Activated naive CD4-positive, alpha-beta T cell treated with anti-CD3 and anti-CD28 coated beads for 36 hours (primary cell): ENCODE measurements around the gene FAM78B. TPM values are rescaled to one million over a fixed set of nuclear protein-coding genes. Genes with fewer than 3 reads are reported as not detected.

Source experiments
- CTCF ChIA-PET: fragments of 350-600 bp; sonication (Branson Sonifier 250); formaldehyde crosslinking; loops from one replicate; lab custom pipeline; 2021; ENCODE audit warnings: antibody characterized with exemption; lab: Charles Lee
- DNase-seq: peaks from one replicate; pipeline ENCODE4 v3.0.0-alpha.2; 2020
- H3K27ac Mint-ChIP-seq: one replicate; pipeline ENCODE4 v1.8.0; 2021; ENCODE audit warnings: mild to moderate bottlenecking, mixed read lengths
- H3K27me3 Mint-ChIP-seq: one replicate; pipeline ENCODE4 v1.8.0; 2021; ENCODE audit warnings: low read depth, mixed read lengths
- H3K36me3 Mint-ChIP-seq: one replicate; pipeline ENCODE4 v1.8.0; 2021; ENCODE audit warnings: low read depth, mixed read lengths
- H3K4me1 Mint-ChIP-seq: one replicate; pipeline ENCODE4 v1.8.0; 2021; ENCODE audit warnings: low read depth, mixed read lengths
- H3K4me3 Mint-ChIP-seq: one replicate; pipeline ENCODE4 v1.8.0; 2021; ENCODE audit warnings: mild to moderate bottlenecking, moderate library complexity, mixed read lengths
- H3K9me3 Mint-ChIP-seq: one replicate; pipeline ENCODE4 v1.8.0; 2021; ENCODE audit warnings: mixed read lengths
- intact Hi-C: fragments of 100-400 bp; cut with micrococcal nuclease; formaldehyde crosslinking; loops from one replicate; pipeline ENCODE4 v1.15.1; 2023
- total RNA-seq, 2 experiments: library from RNA; stranded (reverse); gene quantifications; one replicate each; pipeline ENCODE4 v1.2.3, GENCODE V29; 2021

The FAM78B gene
- total RNA-seq, 2 experiments from 2014 or later, result 0.24 TPM; not detected in 1

DNA sequence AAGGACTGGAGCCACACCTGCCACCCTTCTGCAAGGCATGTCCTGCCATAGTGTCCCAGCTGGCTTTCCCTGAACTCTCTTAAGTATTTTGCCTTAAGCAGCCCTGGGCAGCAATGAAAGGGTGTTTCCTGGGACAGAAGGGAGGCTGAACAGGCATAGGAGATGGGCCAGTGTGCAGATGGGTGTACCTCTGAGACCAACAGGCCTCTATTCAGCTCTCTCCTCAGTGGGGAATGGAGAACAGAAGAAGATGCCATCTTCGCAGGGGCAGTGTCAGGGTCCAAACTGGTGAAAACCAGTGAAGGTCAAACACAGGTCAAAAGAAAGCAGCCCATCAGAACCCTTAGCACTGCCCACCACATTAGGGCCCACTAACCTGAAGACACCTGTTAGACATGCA, 53.2 kb downstream of the FAM78B start:
- CTCF ChIA-PET, result interaction anchor here (0.6 kb wide), 1 partner anchor 944 kb away, joined by 3 read pairs; no protein-coding TSS in a partner anchor
- no peak overlapping the region for H3K27ac Mint-ChIP-seq

DNA sequence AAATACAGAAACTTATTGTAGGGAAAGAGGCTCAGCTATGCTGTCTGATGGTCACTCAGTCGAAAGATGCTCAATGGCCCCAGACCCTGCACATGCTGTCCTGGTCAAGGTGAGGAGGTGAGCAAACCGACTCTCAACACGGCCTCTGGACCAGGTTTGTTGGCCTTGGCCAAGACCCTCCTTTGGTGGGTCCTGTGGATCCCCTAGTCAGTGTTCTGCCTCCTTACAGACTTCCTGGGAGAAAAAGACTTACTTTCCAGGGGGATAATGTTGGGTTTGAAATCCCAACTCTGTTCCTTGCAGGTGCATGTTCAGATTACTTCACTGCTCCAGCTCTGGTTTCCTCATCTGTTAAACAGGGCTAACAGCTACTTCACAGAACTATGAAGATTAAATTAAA, 53.8 kb downstream of the FAM78B start:
- H3K9me3 Mint-ChIP-seq, result no peaks in the 10 kb centered on the region
- peaks cover 4% of the 10 kb centered on the region for H3K27me3 Mint-ChIP-seq
- H3K27ac Mint-ChIP-seq, result no peak overlapping the region
- DNase-seq, result no peak
- intact Hi-C loops, result no loop called here
- H3K36me3 Mint-ChIP-seq, result no peaks in the 10 kb centered on the region
- H3K4me3 Mint-ChIP-seq, result no peak overlapping the region
- CTCF ChIA-PET, result no interaction called here
- H3K4me1 Mint-ChIP-seq, result no peaks in the 10 kb centered on the region

More for the DNA sequence above, 53.2 kb downstream of the FAM78B start:
- intact Hi-C loops, result no loop called here
- Mint-ChIP-seq H3K9me3 (no peaks in the 10 kb centered on the region), H3K4me3 (no peak overlapping the region), H3K36me3 (no peaks in the 10 kb centered on the region), H3K4me1 (no peaks in the 10 kb centered on the region), H3K27me3 (peaks cover 4% of the 10 kb centered on the region)
- no peak for DNase-seq

DNA sequence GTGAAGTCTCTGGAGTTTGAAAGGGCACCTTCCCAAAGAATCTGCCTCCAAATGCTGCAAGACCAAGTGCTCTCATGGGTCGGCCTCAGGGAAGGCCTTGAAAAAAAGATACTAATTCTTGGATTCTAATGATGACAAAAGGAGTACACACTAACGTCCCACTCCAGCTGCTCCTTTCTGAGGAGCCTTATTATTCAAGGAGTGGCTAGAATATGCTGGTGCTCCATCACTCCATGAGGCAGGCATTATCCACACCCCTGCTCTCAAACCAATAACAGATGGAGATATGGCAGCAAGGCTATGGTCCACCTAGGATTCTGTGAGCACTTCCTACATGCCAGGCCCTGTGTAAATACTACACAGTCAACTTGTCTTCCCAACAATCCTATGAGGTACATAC, 54.4 kb downstream of the FAM78B start:
- no peaks in the 10 kb centered on the region for H3K9me3 Mint-ChIP-seq
- H3K27me3 Mint-ChIP-seq, result no peaks in the 10 kb centered on the region
- DNase-seq, result no peak
- no peak overlapping the region for H3K27ac Mint-ChIP-seq
- no peaks in the 10 kb centered on the region for H3K4me1 Mint-ChIP-seq
- no peak overlapping the region for H3K4me3 Mint-ChIP-seq
- no peaks in the 10 kb centered on the region for H3K36me3 Mint-ChIP-seq
- intact Hi-C loops, result no loop called here
- CTCF ChIA-PET, result no interaction called here

DNA sequence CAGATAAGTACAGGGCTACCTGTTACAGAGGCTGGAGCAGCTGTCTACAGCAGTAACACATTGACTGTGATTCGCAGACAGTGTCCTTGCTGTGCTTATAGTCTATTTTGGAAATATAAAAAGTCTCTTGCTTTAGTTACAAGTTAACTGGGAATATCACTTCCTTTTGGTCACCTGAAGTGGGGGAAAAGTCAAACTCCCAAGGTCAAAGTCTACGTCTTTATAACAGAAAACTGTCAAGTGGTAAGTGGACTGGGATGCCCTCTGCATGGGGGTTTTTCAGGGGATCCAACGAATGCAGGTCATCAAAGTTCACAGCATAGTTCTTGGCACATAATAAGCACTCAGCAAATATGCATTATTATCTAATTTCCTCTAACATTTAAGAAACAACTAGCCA, 55.4 kb downstream of the FAM78B start:
- CTCF ChIA-PET, result no interaction called here
- Mint-ChIP-seq H3K4me1 (no peaks in the 10 kb centered on the region), H3K9me3 (peaks cover 2% of the 10 kb centered on the region), H3K36me3 (no peaks in the 10 kb centered on the region), H3K27ac (no peak overlapping the region), H3K27me3 (no peaks in the 10 kb centered on the region), H3K4me3 (no peak overlapping the region)
- intact Hi-C loops, result no loop called here
- DNase-seq, result no peak

DNA sequence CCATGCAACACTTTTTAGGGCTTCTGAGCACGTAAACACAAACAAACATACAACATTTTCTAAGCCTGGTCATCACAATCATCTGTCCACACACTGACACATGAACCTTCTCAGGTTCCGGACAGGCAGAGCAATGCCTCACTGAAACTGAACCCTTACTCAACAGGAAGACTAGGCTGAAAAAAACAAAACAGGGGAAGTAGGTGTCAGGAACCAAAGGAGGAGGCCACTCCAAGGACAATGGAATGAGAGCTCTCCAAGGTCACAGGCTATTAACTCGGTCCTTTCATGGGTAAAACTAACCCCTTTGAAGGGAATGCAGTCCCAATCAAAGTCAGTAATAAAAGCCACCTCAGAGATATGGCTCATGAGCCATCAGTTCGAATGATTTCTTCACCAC, 76.6 kb downstream of the FAM78B start:
- Mint-ChIP-seq H3K36me3 (no peaks in the 10 kb centered on the region), H3K27me3 (peaks cover 3% of the 10 kb centered on the region), H3K9me3 (no peaks in the 10 kb centered on the region), H3K27ac (no peak overlapping the region), H3K4me1 (no peaks in the 10 kb centered on the region), H3K4me3 (no peak overlapping the region)
- intact Hi-C loops, result no loop called here
- no peak for DNase-seq
- CTCF ChIA-PET, result no interaction called here

DNA sequence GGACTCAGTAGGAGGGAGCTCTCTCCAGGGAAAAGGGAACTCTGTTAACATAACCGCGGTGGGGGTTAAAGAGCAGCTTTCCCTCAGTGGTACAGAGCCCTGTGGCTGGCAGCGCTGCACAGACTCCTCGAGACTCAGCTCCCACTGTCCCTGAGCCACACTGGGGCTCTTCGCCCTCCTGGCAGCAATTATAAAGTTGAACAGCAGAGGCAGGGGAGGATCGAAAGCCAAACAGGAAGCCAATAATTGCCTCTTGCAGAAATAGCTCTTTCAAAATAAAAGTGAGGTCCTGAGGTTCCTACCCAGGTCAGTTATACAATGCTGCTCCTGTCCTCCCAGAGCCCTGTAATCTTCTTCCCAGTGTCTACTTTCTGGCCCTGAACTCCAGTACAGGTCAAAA, 77.0 kb downstream of the FAM78B start:
- Mint-ChIP-seq H3K27me3 (peaks cover 3% of the 10 kb centered on the region), H3K4me3 (no peak overlapping the region), H3K4me1 (no peaks in the 10 kb centered on the region), H3K36me3 (no peaks in the 10 kb centered on the region), H3K27ac (no peak overlapping the region), H3K9me3 (no peaks in the 10 kb centered on the region)
- DNase-seq, result no peak
- CTCF ChIA-PET, result no interaction called here
- intact Hi-C loops, result no loop called here

DNA sequence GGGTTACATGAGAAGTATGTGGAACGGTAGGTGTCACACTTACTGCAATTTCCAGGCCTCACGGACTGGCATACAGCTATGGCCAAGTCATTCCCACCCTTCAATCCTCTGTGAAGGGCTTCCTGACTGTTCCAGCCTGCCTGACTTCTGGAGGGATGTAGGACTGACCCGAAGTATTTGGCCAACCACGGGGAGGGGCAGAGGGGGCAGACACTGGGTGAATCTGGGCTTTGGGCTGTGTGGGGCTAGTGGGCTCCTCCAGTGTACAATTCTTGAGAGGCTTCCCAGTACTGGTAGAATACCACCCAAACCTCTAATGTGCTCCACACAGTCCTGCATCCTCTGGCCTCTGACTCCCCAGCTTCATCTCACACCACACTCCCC, 78.2 kb downstream of the FAM78B start:
- Mint-ChIP-seq H3K27ac (no peak overlapping the region), H3K36me3 (no peaks in the 10 kb centered on the region), H3K27me3 (peaks cover 3% of the 10 kb centered on the region), H3K9me3 (no peaks in the 10 kb centered on the region), H3K4me3 (no peak overlapping the region), H3K4me1 (no peaks in the 10 kb centered on the region)
- DNase-seq, result no peak
- CTCF ChIA-PET, result no interaction called here
- intact Hi-C loops, result no loop called here

DNA sequence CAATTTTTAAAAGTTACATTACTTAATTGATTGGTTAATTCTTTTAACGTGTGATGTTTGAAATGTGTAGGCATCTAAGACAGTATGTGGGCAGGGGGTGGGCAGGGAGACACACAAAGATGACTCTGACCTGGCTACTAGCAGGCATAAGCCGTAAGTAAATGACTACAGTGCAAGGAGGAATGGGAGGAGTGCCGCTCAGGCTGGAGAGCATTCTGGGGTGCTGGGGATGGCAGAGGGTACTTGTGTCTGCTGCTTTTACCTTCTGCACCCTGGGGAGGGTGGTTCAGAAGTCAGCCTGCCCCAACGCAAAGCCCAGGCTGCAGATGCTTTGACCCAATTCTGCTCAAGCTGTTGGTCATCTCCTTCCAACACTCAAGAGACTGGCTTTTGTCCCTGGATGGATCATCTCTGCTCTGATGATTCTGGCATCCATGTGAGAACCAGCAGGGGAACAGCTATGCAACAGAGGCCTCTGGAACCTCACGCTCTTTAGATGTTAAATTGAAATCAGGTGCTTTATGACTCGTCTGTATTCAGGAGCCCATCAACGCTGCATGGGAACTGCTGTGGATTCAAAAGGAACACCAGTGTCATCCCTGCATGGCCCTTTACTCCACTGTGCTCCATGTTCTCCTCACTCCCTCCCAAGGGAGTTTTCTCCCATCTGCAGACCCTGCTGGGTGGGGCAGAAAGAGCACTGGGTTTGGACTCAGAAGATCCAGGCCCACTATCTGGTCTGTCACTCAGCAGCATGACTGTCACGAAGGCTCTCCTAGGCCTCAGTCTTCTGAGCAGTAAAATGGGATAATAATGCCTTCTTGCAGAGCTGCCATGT, 78.8 kb downstream of the FAM78B start:
- Mint-ChIP-seq H3K27me3 (peaks cover 3% of the 10 kb centered on the region), H3K9me3 (no peaks in the 10 kb centered on the region), H3K4me1 (no peaks in the 10 kb centered on the region), H3K36me3 (no peaks in the 10 kb centered on the region), H3K27ac (no peak overlapping the region), H3K4me3 (no peak overlapping the region)
- DNase-seq, result no peak
- CTCF ChIA-PET, result no interaction called here
- intact Hi-C loops, result no loop called here

DNA sequence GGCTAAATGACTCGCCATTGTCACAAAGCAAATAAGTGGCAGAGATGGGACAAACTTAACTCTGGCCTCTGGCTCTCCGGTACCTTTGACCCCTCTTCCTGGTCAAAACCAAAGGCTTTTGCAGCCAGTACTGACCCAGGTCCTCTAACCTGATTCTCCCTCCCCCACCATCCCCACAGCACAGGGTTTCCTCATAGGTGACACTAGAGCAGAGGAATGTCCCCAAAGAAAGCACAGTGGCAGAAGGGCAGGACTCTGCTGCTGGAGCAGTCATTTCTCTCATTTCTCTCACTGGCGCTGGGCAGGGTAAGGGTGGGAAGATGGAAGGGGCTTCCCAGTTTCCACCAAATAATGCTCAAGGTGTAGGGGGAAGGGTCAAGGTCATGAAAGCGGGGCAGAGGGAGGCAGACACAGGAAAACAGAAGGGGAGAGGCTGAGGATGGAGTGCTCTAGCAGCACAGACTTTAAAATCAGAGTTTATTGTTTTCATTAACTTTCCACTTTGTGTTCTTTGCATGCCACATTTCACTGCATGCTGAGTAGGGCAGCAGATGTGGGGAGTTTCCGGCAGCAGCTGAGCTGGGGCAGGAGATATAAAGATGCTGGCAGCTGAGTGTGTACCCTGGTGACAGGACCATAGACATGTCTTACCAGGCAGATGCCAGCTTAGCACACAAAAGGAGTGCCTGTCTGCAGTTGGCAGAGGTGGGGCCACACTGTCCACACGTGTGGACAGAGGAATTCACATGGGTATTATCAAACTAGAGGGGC, 80.5 kb downstream of the FAM78B start:
- Mint-ChIP-seq H3K4me1 (peaks cover 1% of the 10 kb centered on the region), H3K36me3 (no peaks in the 10 kb centered on the region), H3K27me3 (peaks cover 3% of the 10 kb centered on the region), H3K4me3 (no peak overlapping the region), H3K27ac (no peak overlapping the region), H3K9me3 (no peaks in the 10 kb centered on the region)
- intact Hi-C loops, result no loop called here
- CTCF ChIA-PET, result interaction anchor here (0.7 kb wide), 1 partner anchor 760 kb away, joined by 6 read pairs; no protein-coding TSS in a partner anchor
- DNase-seq, result no peak

DNA sequence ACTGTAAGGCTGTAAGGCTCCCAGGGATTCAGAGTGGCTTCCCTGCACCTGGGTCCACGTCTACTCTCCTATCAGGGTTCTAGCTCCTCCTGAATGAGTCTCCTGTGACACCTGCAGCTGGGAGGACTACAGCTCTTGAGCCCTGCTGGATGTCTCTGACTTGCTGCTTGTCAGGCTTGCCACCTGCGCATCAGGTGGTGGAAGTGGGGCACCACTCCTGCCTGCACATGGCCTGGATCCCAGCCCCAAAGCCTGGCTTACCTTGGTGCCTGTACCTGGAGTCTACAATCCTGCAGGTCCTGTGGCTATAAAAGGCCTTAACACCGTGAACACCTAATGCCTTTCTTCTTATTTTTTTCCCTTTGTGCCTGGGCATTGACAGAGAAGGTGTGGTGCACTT, 82.2 kb downstream of the FAM78B start:
- Mint-ChIP-seq H3K9me3 (no peaks in the 10 kb centered on the region), H3K4me1 (peaks cover 10% of the 10 kb centered on the region), H3K36me3 (no peaks in the 10 kb centered on the region), H3K27me3 (peaks cover 3% of the 10 kb centered on the region), H3K27ac (no peak overlapping the region), H3K4me3 (no peak overlapping the region)
- CTCF ChIA-PET, result no interaction called here
- no peak for DNase-seq
- intact Hi-C loops, result loop anchor here (5.0 kb wide), 1 partner anchor 88 kb away; no protein-coding TSS in a partner anchor

DNA sequence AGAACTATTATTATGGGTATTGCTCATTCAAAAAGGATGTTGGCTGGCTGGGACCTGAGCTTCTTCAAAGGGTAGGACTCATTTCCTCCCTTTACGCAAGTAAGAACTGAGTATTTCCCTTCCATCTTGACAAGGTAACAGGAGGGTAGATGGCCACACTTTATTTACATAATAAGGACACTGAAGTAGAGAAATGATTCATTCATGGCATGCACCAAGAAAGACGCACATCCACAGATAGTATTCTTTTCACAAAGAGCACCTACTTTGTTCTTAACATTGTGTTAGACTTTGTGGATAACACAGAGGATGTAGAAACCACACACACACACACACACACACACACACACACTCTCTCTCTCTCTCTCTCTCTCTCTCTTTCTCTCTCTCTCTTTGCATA, 82.9 kb downstream of the FAM78B start:
- DNase-seq, result peak; percentile 19
- H3K36me3 Mint-ChIP-seq, result no peaks in the 10 kb centered on the region
- no peak overlapping the region for H3K4me3 Mint-ChIP-seq
- no peaks in the 10 kb centered on the region for H3K27me3 Mint-ChIP-seq
- intact Hi-C loops, result loop anchor here (5.0 kb wide), 1 partner anchor 88 kb away; no protein-coding TSS in a partner anchor
- peaks cover 10% of the 10 kb centered on the region for H3K4me1 Mint-ChIP-seq
- CTCF ChIA-PET, result interaction anchor here (0.7 kb wide), 1 partner anchor 266 kb away, joined by 4 read pairs; no protein-coding TSS in a partner anchor
- no peaks in the 10 kb centered on the region for H3K9me3 Mint-ChIP-seq
- no peak overlapping the region for H3K27ac Mint-ChIP-seq

DNA sequence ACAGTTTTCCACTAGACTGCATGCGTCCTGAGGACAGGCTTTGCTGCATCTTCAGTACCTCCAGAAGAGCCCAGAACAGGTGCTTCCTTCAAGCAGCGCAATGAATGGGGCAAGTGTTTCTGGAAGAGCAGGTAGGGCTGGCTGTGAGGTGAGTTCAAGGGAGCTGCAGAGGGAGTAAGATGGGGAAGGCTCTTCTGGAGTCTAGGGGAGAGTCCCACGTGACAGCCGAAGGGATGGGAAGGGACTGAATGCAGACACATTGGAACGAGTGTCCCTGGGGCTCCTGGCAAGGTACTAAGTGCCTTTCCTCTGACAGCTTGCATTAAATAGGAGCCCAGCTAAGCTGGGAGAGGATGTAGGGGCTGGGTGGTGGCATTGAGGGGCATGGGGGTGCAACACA, 84.2 kb downstream of the FAM78B start:
- Mint-ChIP-seq H3K27me3 (no peaks in the 10 kb centered on the region), H3K27ac (no peak overlapping the region), H3K36me3 (no peaks in the 10 kb centered on the region), H3K9me3 (no peaks in the 10 kb centered on the region), H3K4me3 (no peak overlapping the region), H3K4me1 (peaks cover 10% of the 10 kb centered on the region)
- intact Hi-C loops, result loop anchor here (5.0 kb wide), 1 partner anchor 90 kb away; no protein-coding TSS in a partner anchor
- CTCF ChIA-PET, result no interaction called here
- DNase-seq, result no peak
